H9 (cell line): Measurements from ENCODE around the gene SNX1. TPM values are rescaled to one million over a fixed set of nuclear protein-coding genes. Genes with fewer than 3 reads are reported as not detected.
"Not testable (repeated sequence)": the region's sequence is repeated elsewhere in the genome, so short reads cannot be mapped to it uniquely, and the experiment has no call there.

Experiments used
- DNase-seq: peaks from one replicate; pipeline ENCODE4 v3.0.0-alpha.2; 2017
- H2AFZ ChIP-seq: one replicate; pipeline ENCODE4 v1.6.1; 2013; ENCODE audit warnings: mild to moderate bottlenecking, low read length, control low read depth, moderate library complexity
- H2AK5ac ChIP-seq: 2 replicates; pipeline ENCODE4 v1.6.1; 2013; ENCODE audit warnings: low read length, control low read depth, mixed read lengths; ENCODE audit not compliant: insufficient read length
- H2BK120ac ChIP-seq: one replicate; pipeline ENCODE4 v1.6.1; 2013; ENCODE audit warnings: low read depth, mild to moderate bottlenecking, low read length, control low read depth, inconsistent platforms; ENCODE audit not compliant: poor library complexity, severe bottlenecking
- H2BK12ac ChIP-seq: 2 replicates; pipeline ENCODE4 v1.6.1; 2013; ENCODE audit warnings: low read length, control low read depth, mixed read lengths, low read depth; ENCODE audit not compliant: insufficient read length
- H2BK15ac ChIP-seq: 2 replicates; pipeline ENCODE4 v1.6.1; 2013; ENCODE audit warnings: low read depth, low read length, control low read depth
- H2BK20ac ChIP-seq: one replicate; pipeline ENCODE4 v1.6.1; 2013; ENCODE audit warnings: low read depth, mild to moderate bottlenecking, low read length, control low read depth, inconsistent platforms; ENCODE audit not compliant: poor library complexity, severe bottlenecking
- H2BK5ac ChIP-seq: 2 replicates; pipeline ENCODE4 v1.6.1; 2013; ENCODE audit warnings: low read length, control low read depth, mixed read lengths; ENCODE audit not compliant: insufficient read length
- H3K14ac ChIP-seq: 2 replicates; pipeline ENCODE4 v1.6.1; 2013; ENCODE audit warnings: low read length, control low read depth; ENCODE audit not compliant: insufficient read depth
- H3K18ac ChIP-seq: 2 replicates; pipeline ENCODE4 v1.6.1; 2013; ENCODE audit warnings: low read depth, mild to moderate bottlenecking, mixed read lengths, low read length, control low read depth; ENCODE audit not compliant: insufficient read length
- H3K23ac ChIP-seq: 2 replicates; pipeline ENCODE4 v1.6.1; 2013; ENCODE audit warnings: low read length, control low read depth, mixed read lengths, low read depth; ENCODE audit not compliant: insufficient read length
- H3K23me2 ChIP-seq: 2 replicates; pipeline ENCODE4 v1.6.1; 2013; ENCODE audit warnings: low read depth, mild to moderate bottlenecking, mixed read lengths, low read length, control low read depth; ENCODE audit not compliant: insufficient read length, poor library complexity, severe bottlenecking
- H3K27ac ChIP-seq: 2 replicates; pipeline ENCODE4 v1.5.1; 2013; ENCODE audit warnings: low read length, control low read depth, mixed read lengths, low read depth; ENCODE audit not compliant: insufficient read length
- H3K27me3 ChIP-seq: 2 replicates; pipeline ENCODE4 v1.6.1; 2013; ENCODE audit warnings: low read length, control low read depth, inconsistent platforms; ENCODE audit not compliant: insufficient read depth
- H3K4ac ChIP-seq: 2 replicates; pipeline ENCODE4 v1.6.1; 2013; ENCODE audit warnings: low read depth, mild to moderate bottlenecking, control low read depth, inconsistent platforms, low read length, moderate library complexity
- H3K4me1 ChIP-seq: 2 replicates; pipeline ENCODE4 v1.6.1; 2013; ENCODE audit warnings: low read length, control low read depth, inconsistent platforms; ENCODE audit not compliant: insufficient read depth
- H3K4me2 ChIP-seq: 2 replicates; pipeline ENCODE4 v1.6.1; 2013; ENCODE audit warnings: low read length, control low read depth, mixed read lengths; ENCODE audit not compliant: insufficient read length, insufficient read depth
- H3K56ac ChIP-seq: 2 replicates; pipeline ENCODE4 v1.6.1; 2013; ENCODE audit warnings: low read depth, mild to moderate bottlenecking, mixed read lengths, low read length, control low read depth; ENCODE audit not compliant: insufficient read length
- H3K79me1 ChIP-seq: 2 replicates; pipeline ENCODE4 v1.6.1; 2013; ENCODE audit warnings: low read depth, mild to moderate bottlenecking, moderate library complexity, low read length, control low read depth, inconsistent platforms; ENCODE audit not compliant: insufficient read depth, poor library complexity, severe bottlenecking
- H3K79me2 ChIP-seq: 2 replicates; pipeline ENCODE4 v1.6.1; 2013; ENCODE audit warnings: low read length, control low read depth, inconsistent platforms; ENCODE audit not compliant: insufficient read depth
- H3K9ac ChIP-seq: 2 replicates; pipeline ENCODE4 v1.6.1; 2013; ENCODE audit warnings: low read length, control low read depth, mixed read lengths; ENCODE audit not compliant: insufficient read length; ENCODE audit errors: extremely low read depth
- H3K9me3 ChIP-seq: one replicate; pipeline ENCODE4 v1.6.1; 2013; ENCODE audit warnings: low read depth, low read length, inconsistent platforms; ENCODE audit not compliant: control insufficient read depth
- H3T11ph ChIP-seq: one replicate; pipeline ENCODE4 v1.6.1; 2013; ENCODE audit warnings: mild to moderate bottlenecking, low read length, control low read depth, inconsistent platforms
- H4K20me1 ChIP-seq: one replicate; pipeline ENCODE4 v1.6.1; 2013; ENCODE audit not compliant: control insufficient read depth, insufficient read length, insufficient read depth
- H4K5ac ChIP-seq: 2 replicates; pipeline ENCODE4 v1.6.1; 2013; ENCODE audit warnings: low read depth, mild to moderate bottlenecking, mixed read lengths, low read length, control low read depth; ENCODE audit not compliant: insufficient read length
- H4K8ac ChIP-seq: replicated peaks from 2 replicates; pipeline ENCODE4 v1.6.1; 2013; ENCODE audit warnings: low read length, control low read depth, mixed read lengths, low read depth; ENCODE audit not compliant: insufficient read length
- H4K91ac ChIP-seq: 2 replicates; pipeline ENCODE4 v1.6.1; 2013; ENCODE audit warnings: low read depth, mild to moderate bottlenecking, moderate library complexity, mixed read lengths, low read length, control low read depth; ENCODE audit not compliant: insufficient read length
- H3K27ac Mint-ChIP-seq, 3 experiments: 2 replicates in 2 of 3; 3 replicates in 1 of 3; pipeline ENCODE4 v1.8.0; 2020 to 2021; ENCODE audit warnings: mixed read lengths in 3 of 3, mild to moderate bottlenecking in 1 of 3, moderate library complexity in 1 of 3
- H3K27me3 Mint-ChIP-seq: 2 replicates; pipeline ENCODE4 v1.8.0; 2021; ENCODE audit warnings: low read depth, mild to moderate bottlenecking, moderate library complexity, mixed read lengths
- H3K36me3 Mint-ChIP-seq, 3 experiments: 2 replicates in 2 of 3; 3 replicates in 1 of 3; pipeline ENCODE4 v1.8.0; 2020 to 2021; ENCODE audit warnings: low read depth in 3 of 3, mixed read lengths in 3 of 3; ENCODE audit not compliant: insufficient read depth in 1 of 3
- H3K4me1 Mint-ChIP-seq, 2 experiments: 2 replicates each; pipeline ENCODE4 v1.8.0; 2020; ENCODE audit warnings: mixed read lengths in 2 of 2
- H3K4me3 Mint-ChIP-seq, 2 experiments: 2 replicates in 1 of 2; 3 replicates in 1 of 2; pipeline ENCODE4 v1.8.0; 2020 to 2021; ENCODE audit warnings: mild to moderate bottlenecking in 2 of 2, mixed read lengths in 2 of 2, moderate library complexity in 1 of 2
- H3K9me3 Mint-ChIP-seq, 2 experiments: 2 replicates in 1 of 2; 3 replicates in 1 of 2; pipeline ENCODE4 v1.8.0; 2020; ENCODE audit warnings: mild to moderate bottlenecking in 2 of 2, mixed read lengths in 2 of 2, moderate library complexity in 1 of 2
- WGBS: extraction: QIAGEN DNeasy Blood & Tissue Kit; methylation state at CpG from one replicate; pipeline ENCODE4 v1.1.7; 2013; ENCODE audit warnings: missing lambda C conversion rate, low lambda C conversion rate, mixed read lengths; ENCODE audit not compliant: insufficient read length; ENCODE audit errors: extremely low coverage; 5-methylcytosine and 5-hydroxymethylcytosine counted together
- total RNA-seq: library from RNA; stranded (reverse); gene quantifications from 2 replicates; pipeline ENCODE4 v1.2.1, GENCODE V29; 2021
- TF ChIP-seq, protein P1 (sequence below): fragments of 200-600 bp; sonication (generic); conservative IDR thresholded peaks from 3 replicates; pipeline ENCODE4 v1.8.0; 2021; ENCODE audit warnings: antibody characterized with exemption, mild to moderate bottlenecking

Gene SNX1
- total RNA-seq, 1 experiment from 2014 or later: 58.8 TPM

DNA sequence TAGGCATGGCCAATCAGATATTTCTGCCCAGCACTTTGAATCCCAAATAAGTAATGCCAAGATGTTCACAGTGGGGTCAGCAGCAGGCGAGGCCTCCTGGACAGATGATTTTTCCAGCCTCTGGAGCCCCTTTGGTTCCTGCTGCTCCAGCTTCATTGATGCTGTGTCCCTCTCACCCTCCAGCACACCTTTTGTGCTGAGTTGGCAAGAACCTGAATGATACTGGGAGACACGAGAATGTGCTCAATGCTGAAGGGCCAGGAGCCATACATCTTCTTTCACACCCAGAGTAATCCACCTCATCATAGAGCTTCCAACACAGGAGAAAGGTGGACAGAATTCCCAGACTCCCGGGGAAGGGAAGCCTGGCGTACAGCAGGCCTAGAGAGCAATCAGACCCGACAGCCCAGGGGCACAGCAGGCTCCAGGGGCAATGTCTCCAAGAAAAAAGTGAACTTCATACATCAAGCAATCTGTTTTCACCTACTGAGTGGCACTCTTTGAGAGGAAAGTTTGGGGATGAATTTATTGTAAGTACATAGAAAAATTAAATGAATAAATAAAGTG is 42.8 kb upstream of the SNX1 start:
- Histone ChIP-seq H4K5ac (no peak overlapping the region), H3K27ac (no peak overlapping the region), H2AFZ (no peak overlapping the region), H3K56ac (no peak overlapping the region), H2AK5ac (no peak overlapping the region), H2BK12ac (no peak overlapping the region), H3K14ac (no peak overlapping the region), H3K79me2 (no peaks in the 10 kb centered on the region), H3K27me3 (no peaks in the 10 kb centered on the region), H4K8ac (no peak overlapping the region), H3K4me1 (no peaks in the 10 kb centered on the region), H3K18ac (no peak overlapping the region), H4K20me1 (no peaks in the 10 kb centered on the region), H2BK120ac (no peak overlapping the region), H3T11ph (no peak overlapping the region), H2BK20ac (no peak overlapping the region), H3K23ac (no peak overlapping the region), H3K9me3 (no peaks in the 10 kb centered on the region), H3K79me1 (no peaks in the 10 kb centered on the region), H2BK15ac (no peak overlapping the region), H2BK5ac (no peak overlapping the region), H3K23me2 (no peaks in the 10 kb centered on the region), H3K4me2 (no peak overlapping the region), H3K4ac (no peak overlapping the region), H3K9ac (no peak overlapping the region), H4K91ac (no peak overlapping the region)
- no peak for DNase-seq
- no peak overlapping the region for H3K27ac Mint-ChIP-seq
- no peak overlapping the region for H3K4me3 Mint-ChIP-seq
- no peaks in the 10 kb centered on the region for H3K9me3 Mint-ChIP-seq
- WGBS: no CpG with 5 or more reads among the region's 5 CpGs
- H3K27me3 Mint-ChIP-seq: peaks cover 10% of the 10 kb centered on the region
- no peaks in the 10 kb centered on the region for H3K36me3 Mint-ChIP-seq
- TF ChIP-seq, protein P1, sequence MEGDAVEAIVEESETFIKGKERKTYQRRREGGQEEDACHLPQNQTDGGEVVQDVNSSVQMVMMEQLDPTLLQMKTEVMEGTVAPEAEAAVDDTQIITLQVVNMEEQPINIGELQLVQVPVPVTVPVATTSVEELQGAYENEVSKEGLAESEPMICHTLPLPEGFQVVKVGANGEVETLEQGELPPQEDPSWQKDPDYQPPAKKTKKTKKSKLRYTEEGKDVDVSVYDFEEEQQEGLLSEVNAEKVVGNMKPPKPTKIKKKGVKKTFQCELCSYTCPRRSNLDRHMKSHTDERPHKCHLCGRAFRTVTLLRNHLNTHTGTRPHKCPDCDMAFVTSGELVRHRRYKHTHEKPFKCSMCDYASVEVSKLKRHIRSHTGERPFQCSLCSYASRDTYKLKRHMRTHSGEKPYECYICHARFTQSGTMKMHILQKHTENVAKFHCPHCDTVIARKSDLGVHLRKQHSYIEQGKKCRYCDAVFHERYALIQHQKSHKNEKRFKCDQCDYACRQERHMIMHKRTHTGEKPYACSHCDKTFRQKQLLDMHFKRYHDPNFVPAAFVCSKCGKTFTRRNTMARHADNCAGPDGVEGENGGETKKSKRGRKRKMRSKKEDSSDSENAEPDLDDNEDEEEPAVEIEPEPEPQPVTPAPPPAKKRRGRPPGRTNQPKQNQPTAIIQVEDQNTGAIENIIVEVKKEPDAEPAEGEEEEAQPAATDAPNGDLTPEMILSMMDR: no peak
- H3K4me1 Mint-ChIP-seq: peaks cover 0 to 6% of the 10 kb centered on the region in 2 experiments; a peak in 3 of 4 replicates

DNA sequence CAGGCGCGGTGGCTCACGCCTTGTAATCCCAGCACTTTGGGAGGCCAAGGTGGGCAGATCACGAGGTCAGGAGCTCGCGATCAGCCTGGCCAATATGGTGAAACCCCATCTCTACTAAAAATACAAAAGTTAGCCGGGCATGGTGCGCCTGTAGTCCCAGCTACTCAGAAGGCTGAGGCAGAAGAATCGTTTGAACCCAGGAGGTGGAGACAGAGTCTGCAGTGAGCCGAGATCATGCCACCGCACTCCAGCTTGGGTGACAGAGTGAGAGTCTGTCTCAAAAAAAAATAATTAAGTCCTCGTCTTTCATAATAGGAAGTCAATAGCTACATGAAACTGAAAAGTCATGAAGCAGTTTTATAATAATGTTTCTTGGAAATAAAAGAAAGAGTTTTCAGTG is 42.1 kb upstream of the SNX1 start:
- H3K27me3 Mint-ChIP-seq, H3K4me2 ChIP-seq, H3K4me1 ChIP-seq, H3K9me3 Mint-ChIP-seq, H4K5ac ChIP-seq, H4K20me1 ChIP-seq, H3K23ac ChIP-seq, H4K8ac ChIP-seq, H3K79me1 ChIP-seq, H2BK5ac ChIP-seq, H3K9ac ChIP-seq, H4K91ac ChIP-seq, H3K23me2 ChIP-seq, H2BK15ac ChIP-seq, H2BK12ac ChIP-seq, H3K36me3 Mint-ChIP-seq, H3T11ph ChIP-seq, H3K9me3 ChIP-seq, H3K4ac ChIP-seq, H3K14ac ChIP-seq, H2AK5ac ChIP-seq, H2BK120ac ChIP-seq, H3K18ac ChIP-seq, H3K56ac ChIP-seq, H3K4me1 Mint-ChIP-seq, H3K79me2 ChIP-seq, H3K27me3 ChIP-seq, H3K27ac ChIP-seq, H3K4me3 Mint-ChIP-seq, DNase-seq, H2AFZ ChIP-seq, H3K27ac Mint-ChIP-seq, H2BK20ac ChIP-seq: not testable (repeated sequence)
- no CpG with 5 or more reads among the region's 12 CpGs for WGBS
